Endothelial cell of umbilical vein (primary cell): ENCODE data around the gene RGS17. TPM values are rescaled to one million over a fixed set of nuclear protein-coding genes. Genes with fewer than 3 reads are reported as not detected.

Experiments used
- BruUV-seq: library from RNA; stranded (reverse); fragments of 400-500 nt; replicated peaks from 2 replicates; lab custom pipeline; 2021; lab: Mats Ljungman, UMichigan
- CTCF ChIA-PET: fragments of 300-600, 350-600 bp; sonication (Branson Sonifier 250); formaldehyde crosslinking; loops from one replicate; lab custom pipeline; 2021; ENCODE audit warnings: antibody characterized with exemption, inconsistent platforms; lab: Charles Lee
- POLR2A ChIA-PET: fragments of 300-600, 350-600 bp; sonication (Branson Sonifier 250); formaldehyde crosslinking; loops from one replicate; lab custom pipeline; 2021; ENCODE audit warnings: antibody characterized with exemption, inconsistent platforms; lab: Charles Lee
- DNase-seq: peaks from one replicate; pipeline ENCODE4 v3.0.0-alpha.2; 2011; ENCODE audit warnings: low read depth, low spot score
- FAIRE-seq: peaks from 2 replicates; lab custom pipeline; 2011; peaks lifted over from hg19 to GRCh38; lab: Jason Lieb, UNC
- H2AFZ ChIP-seq: 2 replicates; pipeline ENCODE4 v1.6.0; 2012; ENCODE audit warnings: low read depth, low read length, control low read depth, inconsistent platforms
- H3K27ac ChIP-seq: 2 replicates; pipeline ENCODE4 v1.5.1; 2011; ENCODE audit warnings: low read depth, mild to moderate bottlenecking, control low read depth, low read length, moderate library complexity; ENCODE audit not compliant: insufficient read depth
- H3K27me3 ChIP-seq, 2 experiments: 2 replicates each; pipeline versions ENCODE4 v1.6.0 to v1.6.1; 2011; ENCODE audit warnings: low read length in 2 of 2, mixed read lengths in 1 of 2; ENCODE audit not compliant: control insufficient read depth in 2 of 2, insufficient read depth in 2 of 2
- H3K36me3 ChIP-seq, 2 experiments: 2 replicates in 1 of 2; 3 replicates in 1 of 2; pipeline ENCODE4 v1.5.1; 2011; ENCODE audit warnings: low read length in 2 of 2, mild to moderate bottlenecking in 1 of 2, moderate library complexity in 1 of 2; ENCODE audit not compliant: control insufficient read depth in 2 of 2, insufficient read depth in 2 of 2; ENCODE audit errors: extremely low read depth in 1 of 2
- H3K4me1 ChIP-seq: 3 replicates; pipeline ENCODE4 v1.5.1; 2011; ENCODE audit warnings: mild to moderate bottlenecking, low read length; ENCODE audit not compliant: control insufficient read depth, insufficient read depth; ENCODE audit errors: extremely low read depth
- H3K4me2 ChIP-seq: 2 replicates; pipeline ENCODE4 v1.6.1; 2011; ENCODE audit warnings: low read length, control low read depth, mixed read lengths; ENCODE audit not compliant: insufficient read depth
- H3K4me3 ChIP-seq, 3 experiments: fragments of 200-600 bp in 1 of 3; sonication (generic), shearing (Covaris generic) in 1 of 3; replicated peaks in 1 of 3; 2 replicates each; pipeline ENCODE4 v1.5.1; 2011 to 2016; ENCODE audit warnings: control low read depth in 3 of 3, low read length in 3 of 3, mild to moderate bottlenecking in 2 of 3, inconsistent platforms in 1 of 3, low read depth in 1 of 3, moderate library complexity in 1 of 3; ENCODE audit not compliant: insufficient read depth in 1 of 3
- H3K79me2 ChIP-seq: 2 replicates; pipeline ENCODE4 v1.6.0; 2012; ENCODE audit warnings: low read length, inconsistent platforms; ENCODE audit not compliant: control insufficient read depth, insufficient read depth
- H3K9ac ChIP-seq: replicated peaks from 2 replicates; pipeline ENCODE3; 2011; ENCODE audit warnings: low read length, control low read depth; ENCODE audit not compliant: insufficient read depth; ENCODE audit errors: extremely low read depth
- H3K9me1 ChIP-seq: replicated peaks from 3 replicates; pipeline ENCODE4 v1.6.0; 2011; ENCODE audit warnings: mild to moderate bottlenecking, low read length; ENCODE audit not compliant: control insufficient read depth, insufficient read depth; ENCODE audit errors: extremely low read depth
- H3K9me3 ChIP-seq: replicated peaks from 2 replicates; pipeline ENCODE4 v1.5.1; 2012; ENCODE audit warnings: low read length, inconsistent platforms; ENCODE audit not compliant: control insufficient read depth, insufficient read depth
- H4K20me1 ChIP-seq: replicated peaks from 2 replicates; pipeline ENCODE3; 2011; ENCODE audit warnings: mild to moderate bottlenecking, low read length; ENCODE audit not compliant: control insufficient read depth, insufficient read depth; ENCODE audit errors: extremely low read depth
- CTCF ChIP-seq, 2 donors: IDR thresholded peaks; 1 replicate in 1 of 2; 2 replicates in 1 of 2; pipeline ENCODE4 v1.5.1; 2011; ENCODE audit warnings: low read length in 2 of 2, mild to moderate bottlenecking in 2 of 2, moderate library complexity in 2 of 2, control low read depth in 1 of 2, inconsistent platforms in 1 of 2, low read depth in 1 of 2; ENCODE audit not compliant: insufficient read depth in 1 of 2; ENCODE audit errors: extremely low read depth in 1 of 2
- EZH2 ChIP-seq: IDR thresholded peaks from 2 replicates; pipeline ENCODE4 v1.6.1; 2012; ENCODE audit warnings: borderline replicate concordance, low read depth, mild to moderate bottlenecking, moderate library complexity, low read length, inconsistent platforms; ENCODE audit not compliant: severe bottlenecking
- FOS ChIP-seq: IDR thresholded peaks from 2 replicates; pipeline ENCODE4 v1.6.1; 2011; ENCODE audit warnings: mild to moderate bottlenecking, low read length, moderate library complexity, borderline replicate concordance; ENCODE audit not compliant: insufficient read depth
- GATA2 ChIP-seq: IDR thresholded peaks from 2 replicates; pipeline ENCODE4 v1.7.0; 2011; ENCODE audit warnings: low read depth, mild to moderate bottlenecking, moderate library complexity, mixed read lengths, low read length; ENCODE audit not compliant: insufficient read length, insufficient read depth
- JUN ChIP-seq: IDR thresholded peaks from 2 replicates; pipeline ENCODE4 v1.6.1; 2011; ENCODE audit warnings: borderline replicate concordance, low read depth; ENCODE audit not compliant: insufficient read length, insufficient read depth
- MAX ChIP-seq: IDR thresholded peaks from 2 replicates; pipeline ENCODE4 v1.6.1; 2011; ENCODE audit not compliant: insufficient read depth, insufficient read length
- MYC ChIP-seq: IDR thresholded peaks from one replicate; pipeline ENCODE4 v1.6.1; 2011; ENCODE audit warnings: mild to moderate bottlenecking, low read depth, low read length
- POLR2A ChIP-seq: IDR thresholded peaks from 2 replicates; pipeline ENCODE4 v1.6.1; 2012; ENCODE audit warnings: low read depth, mild to moderate bottlenecking, control low read depth, low read length
- POLR2AphosphoS5 ChIP-seq: IDR thresholded peaks from 2 replicates; pipeline ENCODE4 v1.6.1; 2012; ENCODE audit warnings: low read depth, mild to moderate bottlenecking, control low read depth, low read length, moderate library complexity; ENCODE audit not compliant: insufficient read depth
- dilution Hi-C: fragments of 300-500 bp; cut with MboI; formaldehyde crosslinking; loops from one replicate; pipeline ENCODE4 v1.15.0; 2019; ENCODE audit warnings: low sequenced_read_pairs; ENCODE audit not compliant: extremely low pct_ligation_motif_present
- intact Hi-C: fragments of 100-400 bp; cut with micrococcal nuclease; formaldehyde crosslinking; loops from one replicate; pipeline ENCODE4 v1.10.0; 2022
- polyA plus RNA-seq, 4 experiments: library from polyadenylated mRNA; depleted of rRNA in 3 of 4; stranded (reverse) in 3 of 4; unstranded in 1 of 4; fragments of >200 nt; gene quantifications; 2 replicates each; pipeline versions ENCODE4 v1.2.1 to v1.2.3, GENCODE V29; 2011 to 2012; ENCODE audit warnings: missing spikeins in 1 of 4
- total RNA-seq: library from RNA; stranded (reverse); gene quantifications from 2 replicates; pipeline ENCODE4 v1.2.3, GENCODE V29; 2021

The RGS17 gene
- total and polyA plus RNA-seq, 2 donors (not counting 3 experiments of a cell fraction or from before 2014, with no cell fraction given), result 0.40 to 1.1 TPM

- H3K27ac ChIP-seq, result no peak overlapping the region
- H3K4me3 ChIP-seq, result no peak overlapping the region
- H4K20me1 ChIP-seq, result no peaks in the 10 kb centered on the region
- no peaks in the 10 kb centered on the region for H3K79me2 ChIP-seq
- ChIA-PET POLR2A (no interaction called here), CTCF (interaction anchor here (0.8 to 1.3 kb wide), 3 partner anchors 12 to 94 kb away, joined by 3 read pairs; no protein-coding TSS in a partner anchor)
- dilution Hi-C loops, result no loop called here
- peaks cover 11 to 15% of the 10 kb centered on the region in 2 experiments for H3K27me3 ChIP-seq
- BruUV-seq, result no TSS peak
- H3K9ac ChIP-seq, result no peak overlapping the region
- H3K9me3 ChIP-seq, result no peaks in the 10 kb centered on the region
- no peaks in the 10 kb centered on the region for H3K9me1 ChIP-seq
- intact Hi-C loops, result no loop called here
- no peak overlapping the region for H3K4me2 ChIP-seq
- DNase-seq (no peak), FAIRE-seq (no peak)
- peaks cover 14% of the 10 kb centered on the region for H3K4me1 ChIP-seq
- H3K36me3 ChIP-seq, result no peaks in the 10 kb centered on the region
- no peak overlapping the region for H2AFZ ChIP-seq
- TF ChIP-seq GATA2 (no peak), POLR2AphosphoS5 (no peak), POLR2A (no peak), CTCF (IDR thresholded peaks at IDR 0.05; ENCODE audit: extremely low read depth in 1 of 2, insufficient read depth in 1 of 2, low read depth in 1 of 2, low read length in 2 of 2) (no peak), EZH2 (no peak), MYC (no peak), FOS (no peak), MAX (no peak), JUN (no peak)
Measured at GRCh38 chr6:153126218-153126617, 4.9 kb downstream of the RGS17 start.
